ENCODE measurements around the gene JAZF1. TPM values are rescaled to one million over a fixed set of nuclear protein-coding genes. Genes with fewer than 3 reads are reported as not detected.

The JAZF1 gene
- total and polyA plus RNA-seq, 2 of the 8 experiments (the other 6 are each of a cell fraction or from before 2014, with no cell fraction given): 2.6 to 21.8 TPM

DNA sequence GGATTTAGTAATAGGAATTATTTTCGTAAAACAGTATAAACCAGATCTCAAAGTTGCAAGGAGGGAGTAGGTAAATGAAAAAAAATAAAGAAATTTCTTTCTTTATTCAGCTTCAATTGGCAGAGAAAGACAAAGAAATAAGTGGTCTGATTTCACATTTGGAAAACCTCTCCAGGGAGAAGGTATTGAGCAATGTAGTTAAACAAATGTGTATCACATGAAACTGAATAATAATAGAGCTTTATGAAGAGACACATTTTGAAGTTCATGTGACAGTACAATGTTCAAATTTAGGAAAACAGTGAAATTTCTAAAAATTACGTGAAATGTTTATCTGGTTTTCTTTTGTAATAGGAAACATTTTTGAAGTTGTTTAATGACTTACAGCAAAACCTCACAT lies 377.6 kb downstream of the JAZF1 start (continued):
- no peak for TF ChIP-seq CHD7 (IDR thresholded peaks at IDR 0.05; ENCODE audit: insufficient replicate concordance, low read length)

Data from H1 (cell line).